Measurements from ENCODE around the gene CCDC102A. TPM values are rescaled to one million over a fixed set of nuclear protein-coding genes. Genes with fewer than 3 reads are reported as not detected.
A peak's percentile ranks its signal among the peaks of the same experiment; 100 is the strongest.

CCDC102A gene
- total RNA-seq, 1 experiment from 2014 or later, result 5.8 TPM

- DNase-seq (ENCODE audit: low spot score), result peak; percentile 77
These were observed 74.0 kb downstream of the CCDC102A start, which contains the start of gene POLR2C for GRCh38 chr16:57462209-57462977. Gene POLR2C, plus strand, starts transcription at chr16:57462679. Its CDS starts 46 bp downstream, at chr16:57462725.

Other genes with a start within 250 kb of the CCDC102A start
- gene CCL22, start 177.8 kb downstream of the CCDC102A start, total RNA-seq (2014; rRNA removed; shearing (Covaris generic)), result not detected in 2 replicates
- gene CX3CL1, start 164.1 kb downstream of the CCDC102A start, total RNA-seq (2014; rRNA removed; shearing (Covaris generic)), result 0.70 and 0.85 TPM in 2 replicates
- gene CCL17, start 131.8 kb downstream of the CCDC102A start, total RNA-seq (2014; rRNA removed; shearing (Covaris generic)), result not detected in 2 replicates
- gene CIAPIN1, start 89.2 kb downstream of the CCDC102A start, total RNA-seq (2014; rRNA removed; shearing (Covaris generic)), result 88.4 and 96.4 TPM in 2 replicates
- 67.6 and 76.9 TPM in 2 replicates for gene COQ9, start 89.1 kb downstream of the CCDC102A start, total RNA-seq (2014; rRNA removed; shearing (Covaris generic))
- gene POLR2C, start 73.9 kb downstream of the CCDC102A start, total RNA-seq (2014; rRNA removed; shearing (Covaris generic)), result 201 and 244 TPM in 2 replicates
- 15.5 and 25.4 TPM in 2 replicates for gene DOK4, start 50.1 kb downstream of the CCDC102A start, total RNA-seq (2014; rRNA removed; shearing (Covaris generic))
- gene ADGRG5, start 6.1 kb upstream of the CCDC102A start, total RNA-seq (2014; rRNA removed; shearing (Covaris generic)), result not detected in 2 replicates
- gene ADGRG1, start 92.1 kb upstream of the CCDC102A start, total RNA-seq (2014; rRNA removed; shearing (Covaris generic)), result 1.2 and 1.3 TPM in 2 replicates
- gene ADGRG3, start 131.7 kb upstream of the CCDC102A start, total RNA-seq (2014; rRNA removed; shearing (Covaris generic)), result not detected in 2 replicates
- 0.02 TPM in 1 of 2 replicates, not detected in the other for gene DRC7, start 158.2 kb upstream of the CCDC102A start, total RNA-seq (2014; rRNA removed; shearing (Covaris generic))
- gene KATNB1, start 199.2 kb upstream of the CCDC102A start, total RNA-seq (2014; rRNA removed; shearing (Covaris generic)), result 22.1 and 24.9 TPM in 2 replicates